ENCODE measurements around the gene ZMYND19. TPM values are rescaled to one million over a fixed set of nuclear protein-coding genes. Genes with fewer than 3 reads are reported as not detected.

Gene ZMYND19
- total RNA-seq, 1 experiment from 2014 or later: 77.9 TPM

DNA sequence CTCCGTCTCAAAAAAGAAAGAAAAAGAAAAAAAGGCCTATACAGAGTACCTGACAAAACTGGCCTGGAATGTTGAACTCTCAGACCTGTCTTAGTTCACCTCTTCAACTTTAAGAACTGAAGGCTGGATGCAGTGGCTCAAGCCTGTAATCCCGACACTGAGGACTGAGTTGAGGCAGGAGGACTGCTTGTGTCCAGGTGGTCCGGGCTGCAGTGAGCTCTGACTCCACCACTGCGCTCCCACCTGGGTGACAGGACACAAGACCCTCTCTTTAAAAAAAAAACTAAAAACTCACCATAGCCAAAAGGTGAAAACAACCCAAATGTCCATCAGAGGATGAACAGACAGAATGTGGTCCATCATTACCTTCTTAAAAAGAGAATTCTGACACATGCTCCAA is 32.2 kb downstream of the ZMYND19 start:
- Mint-ChIP-seq H3K4me3 (no peak overlapping the region), H3K9me3 (no peaks in the 10 kb centered on the region), H3K36me3 (peaks cover 66% of the 10 kb centered on the region), H3K27me3 (ENCODE audit: low read depth) (no peaks in the 10 kb centered on the region), H3K4me1 (no peaks in the 10 kb centered on the region), H3K27ac (no peak overlapping the region)
- no peak for ATAC-seq
- CTCF ChIA-PET: no interaction called here
- TF ChIP-seq SMAD3 (CRISPR knock-in tag; IDR thresholded peaks at IDR 0.05; ENCODE audit: borderline replicate concordance): no peak
- no peak for TF ChIP-seq RORB (CRISPR knock-in tag; IDR thresholded peaks at IDR 0.05)
- POLR2A ChIA-PET: interaction anchor here (0.5 kb wide), 1 partner anchor 544 kb away, joined by 3 read pairs; no protein-coding TSS in a partner anchor
- no peak for DNase-seq (ENCODE audit: low spot score)

DNA sequence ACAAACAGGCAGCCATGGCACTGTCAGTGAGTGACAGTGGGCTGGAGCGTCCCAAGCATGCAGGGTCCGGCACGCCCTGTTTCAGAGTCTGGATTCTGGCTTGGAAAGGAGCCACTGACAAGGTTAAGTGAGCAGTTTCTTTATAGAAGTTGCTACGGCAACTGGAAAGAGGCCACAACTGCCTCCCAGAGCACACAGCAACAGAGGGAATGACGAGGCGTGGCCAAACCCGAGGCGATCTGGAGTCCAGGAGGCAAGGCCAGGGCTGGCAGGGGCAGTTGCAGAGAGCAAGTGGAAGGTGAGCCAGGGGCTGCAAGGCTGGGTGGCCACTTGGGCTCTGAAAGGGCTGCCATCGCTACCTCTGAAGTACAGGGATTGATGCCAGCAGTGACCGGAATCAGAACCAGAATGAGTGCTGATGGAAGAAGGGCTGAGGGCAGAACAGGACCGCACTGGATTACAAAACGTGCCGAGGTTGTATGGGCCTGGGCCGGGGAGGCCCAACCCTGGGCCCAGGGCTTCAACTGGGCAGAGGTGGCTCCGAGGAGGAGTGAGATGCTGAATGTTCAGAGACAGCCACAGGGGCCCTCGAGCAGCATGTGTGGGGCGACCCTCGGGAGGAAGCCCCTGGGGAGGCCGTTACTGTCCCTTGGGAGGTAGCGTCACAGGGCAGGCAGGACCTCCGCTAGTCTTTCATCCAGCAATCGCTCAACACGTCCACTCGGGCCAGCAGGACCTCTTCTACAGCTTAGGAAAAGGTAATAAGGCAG is 34.1 kb downstream of the ZMYND19 start:
- Mint-ChIP-seq H3K9me3 (no peaks in the 10 kb centered on the region), H3K4me1 (peaks cover 4% of the 10 kb centered on the region), H3K36me3 (peaks cover 55% of the 10 kb centered on the region), H3K27me3 (ENCODE audit: low read depth) (no peaks in the 10 kb centered on the region), H3K27ac (no peak overlapping the region), H3K4me3 (no peak overlapping the region)
- no peak for DNase-seq (ENCODE audit: low spot score)
- ChIA-PET POLR2A (no interaction called here), CTCF (no interaction called here)
- no peak for ATAC-seq
- TF ChIP-seq, protein P1, sequence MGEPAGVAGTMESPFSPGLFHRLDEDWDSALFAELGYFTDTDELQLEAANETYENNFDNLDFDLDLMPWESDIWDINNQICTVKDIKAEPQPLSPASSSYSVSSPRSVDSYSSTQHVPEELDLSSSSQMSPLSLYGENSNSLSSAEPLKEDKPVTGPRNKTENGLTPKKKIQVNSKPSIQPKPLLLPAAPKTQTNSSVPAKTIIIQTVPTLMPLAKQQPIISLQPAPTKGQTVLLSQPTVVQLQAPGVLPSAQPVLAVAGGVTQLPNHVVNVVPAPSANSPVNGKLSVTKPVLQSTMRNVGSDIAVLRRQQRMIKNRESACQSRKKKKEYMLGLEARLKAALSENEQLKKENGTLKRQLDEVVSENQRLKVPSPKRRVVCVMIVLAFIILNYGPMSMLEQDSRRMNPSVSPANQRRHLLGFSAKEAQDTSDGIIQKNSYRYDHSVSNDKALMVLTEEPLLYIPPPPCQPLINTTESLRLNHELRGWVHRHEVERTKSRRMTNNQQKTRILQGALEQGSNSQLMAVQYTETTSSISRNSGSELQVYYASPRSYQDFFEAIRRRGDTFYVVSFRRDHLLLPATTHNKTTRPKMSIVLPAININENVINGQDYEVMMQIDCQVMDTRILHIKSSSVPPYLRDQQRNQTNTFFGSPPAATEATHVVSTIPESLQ (CRISPR knock-in tag; IDR thresholded peaks at IDR 0.05): no peak
- TF ChIP-seq, protein P2, sequence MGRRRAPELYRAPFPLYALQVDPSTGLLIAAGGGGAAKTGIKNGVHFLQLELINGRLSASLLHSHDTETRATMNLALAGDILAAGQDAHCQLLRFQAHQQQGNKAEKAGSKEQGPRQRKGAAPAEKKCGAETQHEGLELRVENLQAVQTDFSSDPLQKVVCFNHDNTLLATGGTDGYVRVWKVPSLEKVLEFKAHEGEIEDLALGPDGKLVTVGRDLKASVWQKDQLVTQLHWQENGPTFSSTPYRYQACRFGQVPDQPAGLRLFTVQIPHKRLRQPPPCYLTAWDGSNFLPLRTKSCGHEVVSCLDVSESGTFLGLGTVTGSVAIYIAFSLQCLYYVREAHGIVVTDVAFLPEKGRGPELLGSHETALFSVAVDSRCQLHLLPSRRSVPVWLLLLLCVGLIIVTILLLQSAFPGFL (CRISPR knock-in tag; IDR thresholded peaks at IDR 0.05; ENCODE audit: borderline replicate concordance): no peak
- TF ChIP-seq, protein P3, sequence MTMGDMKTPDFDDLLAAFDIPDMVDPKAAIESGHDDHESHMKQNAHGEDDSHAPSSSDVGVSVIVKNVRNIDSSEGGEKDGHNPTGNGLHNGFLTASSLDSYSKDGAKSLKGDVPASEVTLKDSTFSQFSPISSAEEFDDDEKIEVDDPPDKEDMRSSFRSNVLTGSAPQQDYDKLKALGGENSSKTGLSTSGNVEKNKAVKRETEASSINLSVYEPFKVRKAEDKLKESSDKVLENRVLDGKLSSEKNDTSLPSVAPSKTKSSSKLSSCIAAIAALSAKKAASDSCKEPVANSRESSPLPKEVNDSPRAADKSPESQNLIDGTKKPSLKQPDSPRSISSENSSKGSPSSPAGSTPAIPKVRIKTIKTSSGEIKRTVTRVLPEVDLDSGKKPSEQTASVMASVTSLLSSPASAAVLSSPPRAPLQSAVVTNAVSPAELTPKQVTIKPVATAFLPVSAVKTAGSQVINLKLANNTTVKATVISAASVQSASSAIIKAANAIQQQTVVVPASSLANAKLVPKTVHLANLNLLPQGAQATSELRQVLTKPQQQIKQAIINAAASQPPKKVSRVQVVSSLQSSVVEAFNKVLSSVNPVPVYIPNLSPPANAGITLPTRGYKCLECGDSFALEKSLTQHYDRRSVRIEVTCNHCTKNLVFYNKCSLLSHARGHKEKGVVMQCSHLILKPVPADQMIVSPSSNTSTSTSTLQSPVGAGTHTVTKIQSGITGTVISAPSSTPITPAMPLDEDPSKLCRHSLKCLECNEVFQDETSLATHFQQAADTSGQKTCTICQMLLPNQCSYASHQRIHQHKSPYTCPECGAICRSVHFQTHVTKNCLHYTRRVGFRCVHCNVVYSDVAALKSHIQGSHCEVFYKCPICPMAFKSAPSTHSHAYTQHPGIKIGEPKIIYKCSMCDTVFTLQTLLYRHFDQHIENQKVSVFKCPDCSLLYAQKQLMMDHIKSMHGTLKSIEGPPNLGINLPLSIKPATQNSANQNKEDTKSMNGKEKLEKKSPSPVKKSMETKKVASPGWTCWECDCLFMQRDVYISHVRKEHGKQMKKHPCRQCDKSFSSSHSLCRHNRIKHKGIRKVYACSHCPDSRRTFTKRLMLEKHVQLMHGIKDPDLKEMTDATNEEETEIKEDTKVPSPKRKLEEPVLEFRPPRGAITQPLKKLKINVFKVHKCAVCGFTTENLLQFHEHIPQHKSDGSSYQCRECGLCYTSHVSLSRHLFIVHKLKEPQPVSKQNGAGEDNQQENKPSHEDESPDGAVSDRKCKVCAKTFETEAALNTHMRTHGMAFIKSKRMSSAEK (CRISPR knock-in tag; IDR thresholded peaks at IDR 0.05; ENCODE audit: borderline replicate concordance): no peak
- TF ChIP-seq EMX1 (CRISPR knock-in tag; IDR thresholded peaks at IDR 0.05) (no peak), OVOL2 (CRISPR knock-in tag; IDR thresholded peaks at IDR 0.05; ENCODE audit: borderline replicate concordance) (no peak)
- TF ChIP-seq, protein P4, sequence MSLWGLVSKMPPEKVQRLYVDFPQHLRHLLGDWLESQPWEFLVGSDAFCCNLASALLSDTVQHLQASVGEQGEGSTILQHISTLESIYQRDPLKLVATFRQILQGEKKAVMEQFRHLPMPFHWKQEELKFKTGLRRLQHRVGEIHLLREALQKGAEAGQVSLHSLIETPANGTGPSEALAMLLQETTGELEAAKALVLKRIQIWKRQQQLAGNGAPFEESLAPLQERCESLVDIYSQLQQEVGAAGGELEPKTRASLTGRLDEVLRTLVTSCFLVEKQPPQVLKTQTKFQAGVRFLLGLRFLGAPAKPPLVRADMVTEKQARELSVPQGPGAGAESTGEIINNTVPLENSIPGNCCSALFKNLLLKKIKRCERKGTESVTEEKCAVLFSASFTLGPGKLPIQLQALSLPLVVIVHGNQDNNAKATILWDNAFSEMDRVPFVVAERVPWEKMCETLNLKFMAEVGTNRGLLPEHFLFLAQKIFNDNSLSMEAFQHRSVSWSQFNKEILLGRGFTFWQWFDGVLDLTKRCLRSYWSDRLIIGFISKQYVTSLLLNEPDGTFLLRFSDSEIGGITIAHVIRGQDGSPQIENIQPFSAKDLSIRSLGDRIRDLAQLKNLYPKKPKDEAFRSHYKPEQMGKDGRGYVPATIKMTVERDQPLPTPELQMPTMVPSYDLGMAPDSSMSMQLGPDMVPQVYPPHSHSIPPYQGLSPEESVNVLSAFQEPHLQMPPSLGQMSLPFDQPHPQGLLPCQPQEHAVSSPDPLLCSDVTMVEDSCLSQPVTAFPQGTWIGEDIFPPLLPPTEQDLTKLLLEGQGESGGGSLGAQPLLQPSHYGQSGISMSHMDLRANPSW (CRISPR knock-in tag; conservative IDR thresholded peaks at IDR 0.05; ENCODE audit: low read depth): no peak

DNA sequence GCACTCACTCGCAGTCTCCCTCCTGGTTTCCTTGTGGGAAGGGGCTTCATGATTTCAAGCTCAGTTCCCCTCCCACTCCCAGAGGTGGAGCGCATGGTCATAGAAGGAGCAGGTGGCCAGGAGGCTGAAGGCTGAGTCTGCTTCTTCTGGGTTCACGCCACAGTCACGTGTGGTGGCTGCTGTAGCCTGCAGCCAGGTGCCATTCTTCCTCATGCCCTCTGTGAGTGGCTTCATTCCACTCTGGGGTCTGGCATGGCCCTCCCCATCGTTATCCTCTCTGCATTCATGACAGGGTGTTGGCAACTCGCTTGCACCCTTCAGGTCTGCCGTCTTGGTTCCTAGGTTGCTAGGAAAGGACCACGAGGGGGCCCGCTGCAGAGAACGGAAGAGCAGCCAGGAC is 35.1 kb downstream of the ZMYND19 start:
- POLR2A ChIA-PET: no interaction called here
- peaks cover 48% of the 10 kb centered on the region for H3K36me3 Mint-ChIP-seq
- DNase-seq (ENCODE audit: low spot score) (no peak), ATAC-seq (no peak)
- no peaks in the 10 kb centered on the region for H3K9me3 Mint-ChIP-seq
- no peak overlapping the region for H3K4me3 Mint-ChIP-seq
- TF ChIP-seq ZNF423 (CRISPR knock-in tag; IDR thresholded peaks at IDR 0.05) (no peak), CBFB (CRISPR knock-in tag; IDR thresholded peaks at IDR 0.05; ENCODE audit: low read depth) (no peak), ETV6 (CRISPR knock-in tag; IDR thresholded peaks at IDR 0.05) (no peak), ELF4 (CRISPR knock-in tag; IDR thresholded peaks at IDR 0.05; ENCODE audit: low read depth) (no peak), OVOL2 (CRISPR knock-in tag; IDR thresholded peaks at IDR 0.05; ENCODE audit: borderline replicate concordance) (no peak), SMAD4 (CRISPR knock-in tag; IDR thresholded peaks at IDR 0.05) (no peak)
- CTCF ChIA-PET: no interaction called here
- H3K27ac Mint-ChIP-seq: no peak overlapping the region
- H3K4me1 Mint-ChIP-seq: peaks cover 5% of the 10 kb centered on the region
- no peaks in the 10 kb centered on the region; the same call in 1 of the 2 replicates for H3K27me3 Mint-ChIP-seq (ENCODE audit: low read depth)
